Right lobe of liver (tissue), 6 donors: ENCODE data around the gene RBBP7. TPM values are rescaled to one million over a fixed set of nuclear protein-coding genes. Genes with fewer than 3 reads are reported as not detected.

Experiments
- ATAC-seq, 4 donors: fragments of 200-7000 bp; cut with Tn5 transposase; one replicate each; pipeline ENCODE4 v1.9.1; 2020; ENCODE audit warnings: mild to moderate bottlenecking in 4 of 4, moderate library complexity in 4 of 4
- DNase-seq, 3 donors: peaks; one replicate each; pipeline ENCODE4 v3.0.0-alpha.2; 2020
- H3K27ac ChIP-seq, 3 donors: fragments of 200-600 bp; one replicate each; pipeline ENCODE4 v1.8.0; 2022
- H3K27me3 ChIP-seq, 2 donors: fragments of 200-600 bp; one replicate each; pipeline ENCODE4 v1.8.0; 2022
- H3K36me3 ChIP-seq, 4 donors: fragments of 200-600 bp; sonication (generic) in 1 of 4; one replicate each; pipeline versions ENCODE4 v1.5.1 to v1.8.0; 2017 to 2022; ENCODE audit warnings: control low read depth in 1 of 4
- H3K4me1 ChIP-seq, 4 donors: fragments of 200-600 bp; sonication (generic) in 1 of 4; one replicate each; pipeline versions ENCODE4 v1.5.1 to v1.8.0; 2017 to 2022; ENCODE audit warnings: control low read depth in 1 of 4
- H3K4me3 ChIP-seq, 3 donors: fragments of 200-600 bp; one replicate each; pipeline ENCODE4 v1.8.0; 2022
- H3K9me3 ChIP-seq, 4 donors: fragments of 200-600 bp; sonication (generic) in 1 of 4; one replicate each; pipeline versions ENCODE4 v1.5.1 to v1.8.0; 2017 to 2022; ENCODE audit warnings: control low read depth in 1 of 4
- POLR2A ChIP-seq: fragments of 450-650 bp; IDR thresholded peaks from one replicate; pipeline ENCODE4 v1.6.1; 2017; ENCODE audit warnings: antibody characterized with exemption, mild to moderate bottlenecking
- WGBS: methylation state at CpG from one replicate; pipeline ENCODE4 v1.1.6; 2018; ENCODE audit warnings: low coverage, low lambda C conversion rate; ENCODE audit not compliant: insufficient coverage; ENCODE audit errors: missing lambda C conversion rate; 5-methylcytosine and 5-hydroxymethylcytosine counted together
- intact Hi-C, 2 donors: fragments of 100-400 bp; cut with DNase I; formaldehyde crosslinking; loops; one replicate each; pipeline versions ENCODE4 v1.11.2 to v1.14.1; 2022
- total RNA-seq, 6 experiments: library from RNA; depleted of rRNA in 2 of 6; stranded (reverse); fragments of >200 nt in 2 of 6; fragmentation: NEBNext Ultra II Directional in 3 of 6; extraction: Animal tissue kit (Norgen Biotek cat#: 25700) in 3 of 6; gene quantifications; one replicate each; pipeline versions ENCODE4 v1.1.0 to v1.2.4, GENCODE V29; 2016 to 2023
- TF ChIP-seq, protein P1 (sequence below), 4 donors: fragments of 200-600 bp in 3 of 4; fragments of 450-650 bp in 1 of 4; IDR thresholded peaks; one replicate each; pipeline versions ENCODE4 v1.5.1 to v1.8.0; 2016 to 2022; ENCODE audit warnings: antibody characterized with exemption in 4 of 4, mild to moderate bottlenecking in 2 of 4
- donor health status: DM: no; HTN: yes; CAD: no.
- donor health status: DM: no; HTN: no; CAD: no.
- donor health status: DM: no; HTN: no; CAD: no.
- donor health status: DM: no; HTN: yes; CAD: no.
- donor health status: DM: no; HTN: yes; CAD: no.

RBBP7 gene
- total RNA-seq, 6 experiments from 2014 or later = 31.4 to 38.6 (median 33.4) TPM

DNA sequence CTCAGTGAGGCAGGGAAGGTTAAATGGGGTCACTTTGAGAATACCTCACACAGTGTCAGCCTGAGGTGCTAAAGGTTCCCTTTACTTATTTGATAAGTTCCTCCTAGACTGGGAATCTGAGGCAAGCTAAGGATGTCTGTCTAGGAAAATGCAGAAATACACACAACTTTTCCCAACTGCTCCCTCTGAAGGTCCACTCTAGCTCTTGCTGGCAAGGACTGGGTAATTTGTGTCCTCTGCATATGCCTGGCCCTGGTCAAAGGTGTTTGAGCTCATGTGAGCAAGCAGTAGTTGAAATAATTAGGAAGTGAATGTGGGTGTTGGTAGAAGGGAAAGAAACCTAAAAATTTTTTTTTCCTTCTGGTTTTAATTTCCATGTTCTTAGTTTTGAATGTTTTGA, 62.6 kb downstream of the RBBP7 start:
- DNase-seq (no peak), ATAC-seq (peak; percentile 72 to 82 (median 76))
- Histone ChIP-seq H3K27me3 (no peaks in the 10 kb centered on the region), H3K4me3 (no peak overlapping the region), H3K36me3 (peaks cover 0 to 2% (median 0%) of the 10 kb centered on the region in 4 donors), H3K9me3 (no peaks in the 10 kb centered on the region), H3K4me1 (peaks cover 0 to 15% (median 3%) of the 10 kb centered on the region in 4 donors), H3K27ac (peak overlapping the region in 2 of 3 donors; percentile 33 to 52)
- TF ChIP-seq POLR2A = no peak
- TF ChIP-seq, protein P1, sequence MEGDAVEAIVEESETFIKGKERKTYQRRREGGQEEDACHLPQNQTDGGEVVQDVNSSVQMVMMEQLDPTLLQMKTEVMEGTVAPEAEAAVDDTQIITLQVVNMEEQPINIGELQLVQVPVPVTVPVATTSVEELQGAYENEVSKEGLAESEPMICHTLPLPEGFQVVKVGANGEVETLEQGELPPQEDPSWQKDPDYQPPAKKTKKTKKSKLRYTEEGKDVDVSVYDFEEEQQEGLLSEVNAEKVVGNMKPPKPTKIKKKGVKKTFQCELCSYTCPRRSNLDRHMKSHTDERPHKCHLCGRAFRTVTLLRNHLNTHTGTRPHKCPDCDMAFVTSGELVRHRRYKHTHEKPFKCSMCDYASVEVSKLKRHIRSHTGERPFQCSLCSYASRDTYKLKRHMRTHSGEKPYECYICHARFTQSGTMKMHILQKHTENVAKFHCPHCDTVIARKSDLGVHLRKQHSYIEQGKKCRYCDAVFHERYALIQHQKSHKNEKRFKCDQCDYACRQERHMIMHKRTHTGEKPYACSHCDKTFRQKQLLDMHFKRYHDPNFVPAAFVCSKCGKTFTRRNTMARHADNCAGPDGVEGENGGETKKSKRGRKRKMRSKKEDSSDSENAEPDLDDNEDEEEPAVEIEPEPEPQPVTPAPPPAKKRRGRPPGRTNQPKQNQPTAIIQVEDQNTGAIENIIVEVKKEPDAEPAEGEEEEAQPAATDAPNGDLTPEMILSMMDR (IDR thresholded peaks at IDR 0.05) = peak in 3 of 4 donors; percentile 26 to 38 (median 37)
- intact Hi-C loops = no loop called here

DNA sequence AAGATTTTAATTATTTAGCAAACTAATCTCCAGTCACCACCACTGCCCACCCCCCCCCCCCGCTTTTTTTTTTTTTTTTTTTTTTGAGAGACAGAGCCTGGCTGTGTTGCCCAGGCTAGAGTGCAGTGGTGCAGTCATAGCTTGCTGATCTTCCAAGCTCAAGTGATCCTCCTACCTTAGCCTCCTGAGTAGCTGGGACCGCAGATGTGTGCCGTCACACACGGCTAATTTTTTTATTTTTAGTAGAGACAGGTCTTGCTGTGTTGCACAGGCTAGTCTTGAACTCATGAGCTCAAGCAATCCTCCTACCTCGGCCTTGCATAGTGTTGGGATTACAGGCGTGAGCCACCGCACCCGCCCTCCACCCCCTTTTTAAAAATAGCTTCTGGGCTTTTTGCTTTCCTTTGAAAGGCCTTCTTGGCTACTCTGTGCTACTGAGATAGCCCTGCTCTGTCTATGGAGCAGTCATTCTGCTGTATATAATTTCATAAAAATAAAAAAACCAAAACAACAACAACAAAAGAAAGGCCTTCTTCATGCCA, 65.2 kb downstream of the RBBP7 start:
- Histone ChIP-seq H3K27me3 (no peaks in the 10 kb centered on the region), H3K4me3 (no peak overlapping the region), H3K4me1 (peaks cover 0 to 15% (median 3%) of the 10 kb centered on the region in 4 donors), H3K27ac (no peak overlapping the region), H3K9me3 (no peaks in the 10 kb centered on the region), H3K36me3 (peaks cover 0 to 2% (median 0%) of the 10 kb centered on the region in 4 donors)
- intact Hi-C loops = no loop called here
- ATAC-seq (no peak), DNase-seq (no peak)
- TF ChIP-seq, protein P1 (IDR thresholded peaks at IDR 0.05) = no peak
- no peak for TF ChIP-seq POLR2A
- WGBS = 81% methylated on average over 5 of the region's 8 CpGs

DNA sequence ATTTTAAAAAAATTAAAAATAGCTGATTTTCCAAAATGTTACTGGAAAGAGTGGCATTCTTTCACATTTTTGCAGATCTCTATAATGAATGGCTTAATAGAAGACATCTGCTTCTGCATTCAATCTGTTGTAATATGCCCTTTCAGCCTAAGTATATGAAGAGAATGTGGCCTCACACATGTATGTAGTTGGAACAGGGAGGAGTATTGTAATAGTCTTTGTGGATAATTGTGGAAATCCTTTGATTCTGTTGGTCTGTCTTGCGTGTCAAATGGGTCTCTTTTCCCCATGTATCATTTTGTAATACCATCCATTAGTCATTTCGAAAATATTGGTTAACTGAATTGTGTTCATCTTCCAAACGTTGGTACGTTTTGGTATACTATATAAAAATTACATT, 72.3 kb downstream of the RBBP7 start:
- no peak for ATAC-seq
- peaks cover 0 to 19% (median 0%) of the 10 kb centered on the region in 4 donors for H3K36me3 ChIP-seq
- WGBS = 75% methylated on average over 4 of the region's 4 CpGs

DNA sequence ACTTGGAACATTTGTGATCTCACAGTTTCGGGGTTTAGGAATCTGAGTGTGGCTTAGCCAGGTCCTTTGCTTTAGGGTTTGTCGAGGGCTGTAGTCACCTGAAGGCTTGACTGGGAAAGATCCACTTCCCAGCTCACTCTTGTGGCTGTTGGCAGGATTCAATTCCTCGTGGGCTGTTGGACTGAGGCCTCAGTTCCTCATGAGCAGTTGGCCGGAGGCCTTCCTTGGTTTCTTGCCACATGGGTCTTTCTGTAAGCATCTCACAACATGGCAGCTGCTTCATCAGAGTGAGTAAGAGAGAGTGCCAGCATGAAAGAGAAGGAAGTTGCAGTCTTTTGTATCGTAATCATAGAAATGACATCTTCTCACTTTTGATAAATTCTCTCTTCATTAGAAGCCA, 72.8 kb downstream of the RBBP7 start:
- DNase-seq (no peak), ATAC-seq (no peak)
- Histone ChIP-seq H3K4me3 (no peak overlapping the region), H3K4me1 (no peaks in the 10 kb centered on the region), H3K27ac (no peak overlapping the region), H3K36me3 (peaks cover 0 to 19% (median 0%) of the 10 kb centered on the region in 4 donors), H3K9me3 (no peaks in the 10 kb centered on the region), H3K27me3 (no peaks in the 10 kb centered on the region)
- intact Hi-C loops = no loop called here
- 88% methylated on average over 2 of the region's 5 CpGs for whole genome bisulfite sequencing
- TF ChIP-seq POLR2A = no peak
- TF ChIP-seq, protein P1 (IDR thresholded peaks at IDR 0.05) = no peak

More for the DNA sequence above, 72.3 kb downstream of the RBBP7 start:
- DNase-seq = no peak
- Histone ChIP-seq H3K9me3 (no peaks in the 10 kb centered on the region), H3K4me1 (no peaks in the 10 kb centered on the region), H3K27me3 (no peaks in the 10 kb centered on the region), H3K4me3 (no peak overlapping the region), H3K27ac (no peak overlapping the region)
- no peak for TF ChIP-seq POLR2A
- TF ChIP-seq, protein P1 (IDR thresholded peaks at IDR 0.05) = no peak
- intact Hi-C loops = no loop called here
